ENCODE measurements around the gene OTX1.

The OTX1 gene

GRCh38 chr2:63104482-63104881, 53.9 kb downstream of the OTX1 start:
- no peak overlapping the region for H3K4me3 ChIP-seq (ENCODE audit: low read depth, low read length)
- TF ChIP-seq CTCF (IDR thresholded peaks at IDR 0.05; ENCODE audit: insufficient read depth, low read depth, low read length, missing control alignments), result no peak
- no peak for DNase-seq (ENCODE audit: low read depth)

All from GM12865 (cell line).